Ecto neural progenitor cell (in vitro differentiated cells): ENCODE data around the gene CA12.
A peak's percentile ranks its signal among the peaks of the same experiment; 100 is the strongest.
"Not testable (repeated sequence)": the region's sequence is repeated elsewhere in the genome, so short reads cannot be mapped to it uniquely, and the experiment has no call there.

Experiments
- DNase-seq: peaks from one replicate; pipeline ENCODE4 v3.0.0-alpha.2; 2018; ENCODE audit warnings: low spot score

The CA12 gene

DNA sequence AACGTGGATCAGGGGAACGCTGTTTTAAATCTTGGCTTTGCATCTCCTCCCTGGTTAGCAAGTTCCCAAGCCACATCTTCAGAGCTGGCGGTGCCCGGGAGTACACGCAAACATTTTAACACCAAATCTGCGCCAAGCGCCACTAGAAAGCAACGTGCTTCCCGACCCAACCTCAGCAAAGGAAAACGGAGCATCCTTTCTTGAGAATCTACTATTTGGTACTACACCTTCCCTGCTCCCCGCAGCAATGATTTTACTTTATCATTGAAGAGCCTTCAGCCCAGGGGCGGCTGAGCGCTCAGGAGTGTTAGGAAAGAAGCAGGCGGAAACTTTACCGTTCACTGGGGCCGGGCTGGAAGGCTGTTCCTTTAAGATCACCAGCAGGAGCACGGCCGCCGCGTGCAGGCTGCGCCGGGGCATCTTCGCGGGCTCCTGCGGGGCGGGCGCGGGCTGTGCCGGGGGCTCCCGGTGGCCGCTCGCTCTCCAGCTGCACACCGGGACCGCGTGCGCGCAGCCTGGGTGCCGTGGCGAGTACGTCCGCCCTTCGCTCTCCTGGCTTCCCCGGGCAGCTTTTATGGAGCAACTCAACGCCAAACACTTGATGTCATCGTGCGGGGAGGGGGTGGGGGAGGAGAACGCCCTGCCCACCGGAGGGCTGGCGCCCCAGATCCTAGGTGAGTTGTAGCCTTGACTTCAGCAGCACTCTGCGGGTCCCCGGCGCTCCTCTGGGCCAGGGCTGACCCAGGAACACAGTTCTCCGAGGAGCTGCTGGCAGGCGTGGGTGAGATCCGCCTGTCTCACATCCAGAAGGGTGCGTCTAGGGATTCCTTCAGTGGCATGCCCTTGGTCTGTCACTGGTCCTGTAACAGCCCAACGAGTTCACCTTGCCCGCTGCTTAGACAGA lies at the start of gene CA12:
TSS of gene CA12 (minus strand) at position 546 of the 904 bp plus-strand sequence. CDS start at position 420, 126 bp downstream.
- DNase-seq, result peak; percentile 66

GRCh38 chr15:63430766-63431451 lies 49.3 kb upstream of the CA12 start:
- DNase-seq, result no peak

DNA sequence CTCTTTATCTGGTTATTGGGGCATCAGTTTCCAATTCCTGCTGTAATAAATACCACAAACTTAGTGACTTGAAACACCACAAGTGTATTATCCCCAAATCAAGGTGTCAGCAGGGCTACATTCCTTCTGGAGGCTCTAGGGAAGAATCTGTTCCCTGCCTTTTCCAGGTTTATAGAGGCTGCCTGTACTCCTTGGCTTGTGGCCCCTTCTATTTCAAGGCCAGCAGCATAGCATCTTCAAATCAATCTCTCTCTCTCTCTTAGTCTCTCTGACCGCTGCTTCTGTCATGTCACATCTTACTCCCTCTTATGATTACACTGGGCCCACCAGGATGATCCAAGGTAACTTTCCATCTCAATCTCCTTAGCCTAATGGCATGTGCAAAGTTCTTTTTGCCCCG lies 44.9 kb upstream of the CA12 start:
- DNase-seq, result no peak

DNA sequence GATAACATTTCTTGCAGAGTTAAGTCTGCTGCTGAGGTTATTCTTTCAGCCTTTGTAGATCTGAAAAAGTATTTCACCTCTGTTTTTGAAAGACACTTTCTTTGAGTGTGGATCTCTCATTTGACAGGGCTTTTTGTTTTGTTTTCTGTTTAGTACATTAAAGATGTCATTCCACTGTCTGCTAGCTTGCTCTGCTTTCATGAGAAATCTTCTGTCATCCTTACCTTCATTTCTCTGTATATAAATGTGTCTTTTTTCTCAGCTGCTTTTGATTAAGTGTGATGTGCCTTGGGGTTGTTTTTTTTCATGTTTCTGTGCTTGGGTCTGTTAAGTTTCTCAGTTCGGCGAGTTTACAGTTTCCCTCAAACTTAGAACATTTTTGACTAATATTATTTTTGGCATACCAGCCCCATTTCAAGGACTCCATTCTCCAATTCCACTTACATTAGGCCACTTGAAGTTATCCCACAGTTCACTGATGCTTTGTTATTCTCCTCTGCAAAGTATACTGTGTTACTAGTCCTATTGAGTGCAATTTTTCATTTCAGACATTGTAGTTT lies 43.9 kb upstream of the CA12 start:
- no peak for DNase-seq

- no peak for DNase-seq
Measured at GRCh38 chr15:63422891-63423590, 41.4 kb upstream of the CA12 start.

- DNase-seq, result no peak
Measured at GRCh38 chr15:63421433-63421832, 39.8 kb upstream of the CA12 start.

GRCh38 chr15:63420333-63420747 lies 38.7 kb upstream of the CA12 start:
- no peak for DNase-seq

DNA sequence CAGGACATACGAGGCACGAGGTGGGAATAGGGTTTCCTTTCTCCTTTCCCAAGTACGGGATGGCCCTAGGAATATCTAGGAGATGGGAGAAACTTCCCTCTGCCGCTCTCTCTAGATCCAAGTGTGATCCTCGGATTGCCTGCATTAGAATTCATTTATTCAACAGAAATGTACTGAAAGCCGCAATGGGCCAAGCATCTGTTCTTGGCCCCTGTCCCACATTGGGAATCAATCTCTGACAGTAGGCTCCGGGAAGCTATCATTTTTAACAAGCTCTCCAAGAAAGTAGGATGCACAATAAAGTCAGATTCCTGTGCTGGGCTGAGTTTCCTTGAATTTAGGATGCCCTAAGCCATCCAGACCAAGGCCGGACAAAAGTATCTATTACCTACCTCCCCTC lies 37.2 kb upstream of the CA12 start:
- no peak for DNase-seq

GRCh38 chr15:63417721-63418120 lies 36.1 kb upstream of the CA12 start:
- DNase-seq, result no peak

GRCh38 chr15:63417274-63417673 lies 35.6 kb upstream of the CA12 start:
- not testable (repeated sequence) for DNase-seq

DNA sequence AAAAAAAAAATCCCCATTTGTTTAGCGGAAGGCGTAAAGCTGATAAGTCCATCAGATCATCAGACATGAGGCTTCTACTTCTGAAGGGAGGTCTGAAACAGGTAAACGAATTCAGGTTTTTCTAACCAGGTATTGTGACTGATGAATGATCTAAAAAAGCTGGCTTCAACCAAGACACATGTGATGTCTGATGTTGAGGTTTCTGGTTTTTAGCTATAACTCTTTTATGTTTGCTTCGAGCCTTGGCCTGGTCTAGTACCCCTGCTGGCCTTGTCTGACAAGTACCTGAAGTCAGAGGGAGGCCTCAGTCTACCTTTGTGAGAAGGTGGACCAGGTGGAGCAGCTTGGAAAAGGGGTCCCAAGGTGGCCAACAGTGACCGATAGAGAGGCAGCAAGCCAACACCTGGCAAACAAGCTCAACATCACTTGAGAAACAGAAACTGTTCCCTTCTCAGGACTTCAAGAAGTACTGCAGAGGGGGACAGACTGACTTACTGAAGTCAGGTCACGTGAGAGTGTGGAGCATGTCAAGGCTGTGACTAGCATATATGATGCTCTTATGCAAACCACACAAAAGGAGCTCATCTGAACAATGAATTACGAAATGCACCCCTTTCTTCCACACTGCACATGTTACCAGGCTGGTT lies 33.0 kb upstream of the CA12 start:
- DNase-seq, result no peak

GRCh38 chr15:63412551-63412950 lies 30.9 kb upstream of the CA12 start:
- DNase-seq, result no peak

GRCh38 chr15:63411866-63412265 lies 30.2 kb upstream of the CA12 start:
- DNase-seq, result no peak

DNA sequence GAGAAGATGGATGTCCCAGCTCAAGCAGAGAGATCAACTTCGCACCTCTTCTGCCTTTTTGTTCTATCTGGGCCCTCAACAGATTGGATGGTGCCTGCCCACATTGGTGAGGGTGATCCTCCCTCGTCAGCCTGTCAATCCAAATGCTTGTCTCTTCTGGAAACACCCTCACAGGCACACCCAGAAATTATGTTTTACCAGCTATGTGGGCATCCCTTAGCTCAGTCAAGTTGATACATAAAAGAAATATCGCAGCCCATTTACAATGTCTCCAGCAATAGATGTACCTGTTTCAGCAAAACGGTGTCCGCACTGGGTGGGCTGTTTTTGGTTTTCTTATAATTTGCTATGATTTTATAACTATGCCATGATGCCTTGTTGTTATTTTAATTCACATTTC lies 27.5 kb upstream of the CA12 start:
- no peak for DNase-seq

- DNase-seq, result no peak
Measured at GRCh38 chr15:63408524-63408923, 26.9 kb upstream of the CA12 start.

- no peak for DNase-seq
Measured at GRCh38 chr15:63407612-63408011, 26.0 kb upstream of the CA12 start.

DNA sequence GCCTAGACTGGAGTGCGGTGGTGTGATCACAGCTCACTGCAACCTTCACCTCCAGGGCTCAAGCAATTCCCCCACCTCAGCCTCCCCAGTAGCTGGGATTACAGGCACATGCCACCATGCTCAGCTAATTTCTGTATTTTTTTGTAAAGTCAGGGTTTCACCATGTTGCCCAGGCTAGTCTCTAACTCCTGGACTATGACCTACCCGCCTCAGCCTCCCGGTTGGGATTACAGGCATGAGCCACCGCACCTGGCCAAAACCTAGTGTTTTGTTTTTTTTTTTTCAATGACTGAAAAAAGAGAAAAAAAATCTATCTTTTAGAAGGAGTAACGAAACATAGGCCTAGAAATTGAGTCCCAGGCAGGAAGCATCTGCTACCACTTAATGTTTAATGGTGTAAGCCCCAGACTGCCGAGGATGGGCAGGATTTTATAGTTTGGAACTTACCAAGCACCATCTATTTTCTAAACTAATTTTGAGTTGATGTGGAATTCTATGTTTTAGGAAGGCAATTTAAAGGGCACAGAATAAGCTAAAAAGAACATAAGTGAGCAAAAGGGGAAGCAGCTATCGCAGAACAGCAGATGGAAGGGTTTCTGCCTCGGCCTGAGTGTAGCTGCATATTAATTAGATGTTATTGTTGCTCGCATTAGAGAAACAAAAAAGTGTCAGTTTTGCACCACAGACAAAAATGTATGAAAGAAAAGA lies 24.2 kb upstream of the CA12 start:
- no peak for DNase-seq

DNA sequence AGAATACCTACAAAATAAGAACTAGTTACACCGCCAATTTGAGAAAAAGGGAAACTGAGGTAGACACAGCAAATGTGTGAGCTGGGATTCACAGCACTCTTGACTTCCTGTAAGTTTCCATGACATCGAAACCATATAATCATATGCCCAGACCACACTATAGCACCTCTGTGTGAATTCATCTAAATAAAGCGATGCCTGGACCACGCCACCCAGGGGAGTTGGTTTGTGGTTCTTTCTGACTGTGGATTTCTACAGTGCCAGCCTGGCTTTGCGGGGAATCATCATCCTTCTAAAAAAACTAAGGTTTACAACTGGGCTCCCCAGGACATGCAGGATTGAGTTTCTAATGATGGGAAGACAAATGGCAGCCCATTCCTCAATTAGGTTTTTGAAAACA lies 23.5 kb upstream of the CA12 start:
- DNase-seq, result no peak

GRCh38 chr15:63403254-63403945 lies 21.8 kb upstream of the CA12 start:
- DNase-seq, result no peak

DNA sequence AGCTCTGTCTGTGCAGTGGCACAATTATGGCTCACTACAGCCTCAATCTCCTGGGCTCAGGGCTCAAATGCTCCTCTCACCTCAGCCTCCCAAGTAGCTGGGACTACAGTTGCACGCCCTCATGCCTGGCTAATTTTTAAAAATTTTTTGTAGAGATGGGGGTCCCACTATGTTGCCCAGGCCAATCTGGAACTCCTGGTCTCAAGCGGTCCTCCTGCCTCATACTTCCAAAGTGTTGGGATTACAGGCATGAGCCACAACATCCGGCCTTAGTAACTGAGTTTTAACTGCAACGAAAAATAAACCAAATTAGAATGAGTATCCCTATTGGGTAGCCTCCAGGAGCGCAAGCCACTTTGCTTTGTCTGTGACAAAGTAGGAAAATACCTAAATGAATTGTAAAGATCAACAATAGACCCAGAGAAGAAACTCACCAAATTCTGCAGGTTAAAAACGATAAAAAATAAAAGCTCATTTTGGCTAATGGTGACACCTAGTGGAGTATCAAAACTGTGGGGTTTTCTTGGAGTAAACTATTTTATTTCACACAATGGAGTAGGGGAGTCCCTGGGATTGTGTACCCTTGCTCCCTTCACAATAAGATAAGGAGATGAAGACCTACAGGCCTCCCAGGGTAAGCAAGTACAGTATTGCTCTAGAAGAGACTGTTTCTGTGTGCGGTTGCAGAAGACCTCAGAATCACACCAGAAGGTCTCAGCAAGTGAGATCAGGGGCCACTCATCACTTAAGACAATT lies 21.0 kb upstream of the CA12 start:
- no peak for DNase-seq
